HG02571 (cell line): ENCODE results near the gene ZNF316.

Experiments
- ATAC-seq: cut with Tn5 transposase; IDR thresholded peaks from one replicate; pipeline ENCODE4 v1.9.1; 2021; ENCODE audit warnings: mild to moderate bottlenecking, moderate library complexity; ENCODE audit not compliant: unreplicated experiment

The ZNF316 gene

GRCh38 chr7:6680146-6680545 lies 43.0 kb downstream of the ZNF316 start:
- no peak for ATAC-seq

- no peak for ATAC-seq
Observed at GRCh38 chr7:6691103-6691502, 54.0 kb downstream of the ZNF316 start.

- no peak for ATAC-seq
Observed at GRCh38 chr7:6691609-6692106, 54.5 kb downstream of the ZNF316 start.

GRCh38 chr7:6700793-6701192 lies 63.7 kb downstream of the ZNF316 start:
- ATAC-seq = no peak

GRCh38 chr7:6701860-6702259 lies 64.7 kb downstream of the ZNF316 start:
- ATAC-seq = no peak
